Left lung (tissue), 10 donors: Measurements from ENCODE around the gene EFCC1. TPM values are rescaled to one million over a fixed set of nuclear protein-coding genes. Genes with fewer than 3 reads are reported as not detected.
A peak's percentile ranks its signal among the peaks of the same experiment; 100 is the strongest.

ENCODE experiments used
- ATAC-seq: fragments of 200-7000 bp; cut with Tn5 transposase; one replicate; pipeline ENCODE4 v1.9.1; 2020; ENCODE audit warnings: moderate library complexity
- DNase-seq, 4 donors: peaks; one replicate each; pipeline ENCODE4 v3.0.0-alpha.2; 2013 to 2020
- H3K27ac ChIP-seq, 2 donors: fragments of 200-600 bp; sonication (generic) in 1 of 2; one replicate each; pipeline versions ENCODE4 v1.5.0 to v1.8.0; 2020 to 2021
- H3K27me3 ChIP-seq, 2 donors: fragments of 200-600 bp; sonication (generic) in 1 of 2; one replicate each; pipeline versions ENCODE4 v1.5.0 to v1.8.0; 2020 to 2021
- H3K36me3 ChIP-seq, 2 donors: fragments of 200-600 bp; sonication (generic) in 1 of 2; one replicate each; pipeline versions ENCODE4 v1.5.0 to v1.8.0; 2020 to 2021
- H3K4me1 ChIP-seq, 2 donors: fragments of 200-600 bp; one replicate each; pipeline ENCODE4 v1.8.0; 2021
- H3K4me3 ChIP-seq, 2 donors: fragments of 200-600 bp; sonication (generic) in 1 of 2; one replicate each; pipeline versions ENCODE4 v1.5.0 to v1.8.0; 2020 to 2021; ENCODE audit warnings: mild to moderate bottlenecking in 1 of 2
- H3K9me3 ChIP-seq, 2 donors: fragments of 200-600 bp; sonication (generic) in 1 of 2; one replicate each; pipeline versions ENCODE4 v1.5.0 to v1.8.0; 2020 to 2021
- intact Hi-C, 2 donors: fragments of 100-400 bp; cut with DNase I; formaldehyde crosslinking; loops; one replicate each; pipeline versions ENCODE4 v1.11.2 to v1.14.2; 2022
- polyA plus RNA-seq, 6 donors: library from polyadenylated mRNA; unstranded; fragments of 120-200 nt; gene quantifications; one replicate each; pipeline ENCODE4 v1.2.1, GENCODE V29; 2013; ENCODE audit not compliant: insufficient read length in 6 of 6
- total RNA-seq, 2 donors: library from RNA; stranded (reverse); fragmentation: NEBNext Ultra II Directional; extraction: Animal tissue kit (Norgen Biotek cat#: 25700); gene quantifications; one replicate each; pipeline ENCODE4 v1.2.1, GENCODE V29; 2021
- TF ChIP-seq, protein P1 (sequence below), 2 donors: fragments of 200-600 bp; sonication (generic) in 1 of 2; IDR thresholded peaks; one replicate each; pipeline versions ENCODE4 v1.5.0 to v1.8.0; 2021; ENCODE audit warnings: antibody characterized with exemption in 2 of 2
- donor health status: DM: no; HTN: yes; CAD: no.
- donor health status: DM: no; HTN: no; CAD: no.

Gene EFCC1
- total and polyA plus RNA-seq, 8 donors: 2.7 to 16.8 (median 12.9) TPM

DNA sequence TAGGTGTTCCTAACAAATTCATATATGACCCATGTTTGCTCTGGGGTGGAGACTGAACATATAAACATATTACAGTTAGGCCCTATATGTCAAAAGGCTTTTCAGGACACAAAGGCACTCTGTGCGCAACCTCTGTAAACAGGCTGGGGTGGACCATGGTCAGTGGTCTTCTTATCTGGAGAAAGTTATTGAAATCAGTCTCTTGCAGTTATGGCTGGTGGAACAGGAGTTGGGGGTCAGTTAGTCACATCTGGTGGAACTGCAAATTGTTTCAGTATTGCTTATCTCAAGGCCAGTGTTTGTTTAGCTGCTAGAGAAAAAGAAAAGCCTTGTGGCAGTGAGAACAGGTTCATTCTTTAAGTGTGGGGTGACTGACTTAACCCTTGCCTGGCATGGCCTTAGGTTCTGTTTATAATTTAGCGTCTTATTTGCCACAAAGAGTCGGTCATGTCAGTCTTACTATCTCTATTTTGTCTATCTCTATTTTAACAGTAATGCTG is 53.6 kb downstream of the EFCC1 start:
- Histone ChIP-seq H3K9me3 (no peaks in the 10 kb centered on the region), H3K4me1 (peaks cover 9 to 11% of the 10 kb centered on the region in 2 donors), H3K27me3 (no peaks in the 10 kb centered on the region), H3K27ac (peak overlapping the region; percentile 1 to 41), H3K36me3 (no peaks in the 10 kb centered on the region), H3K4me3 (no peak overlapping the region)
- intact Hi-C loops: loop anchor here in 1 of 2 donors (10.0 kb wide), 1 partner anchor 190 kb away; the partner anchor contains the start of gene COPG1
- TF ChIP-seq, protein P1, sequence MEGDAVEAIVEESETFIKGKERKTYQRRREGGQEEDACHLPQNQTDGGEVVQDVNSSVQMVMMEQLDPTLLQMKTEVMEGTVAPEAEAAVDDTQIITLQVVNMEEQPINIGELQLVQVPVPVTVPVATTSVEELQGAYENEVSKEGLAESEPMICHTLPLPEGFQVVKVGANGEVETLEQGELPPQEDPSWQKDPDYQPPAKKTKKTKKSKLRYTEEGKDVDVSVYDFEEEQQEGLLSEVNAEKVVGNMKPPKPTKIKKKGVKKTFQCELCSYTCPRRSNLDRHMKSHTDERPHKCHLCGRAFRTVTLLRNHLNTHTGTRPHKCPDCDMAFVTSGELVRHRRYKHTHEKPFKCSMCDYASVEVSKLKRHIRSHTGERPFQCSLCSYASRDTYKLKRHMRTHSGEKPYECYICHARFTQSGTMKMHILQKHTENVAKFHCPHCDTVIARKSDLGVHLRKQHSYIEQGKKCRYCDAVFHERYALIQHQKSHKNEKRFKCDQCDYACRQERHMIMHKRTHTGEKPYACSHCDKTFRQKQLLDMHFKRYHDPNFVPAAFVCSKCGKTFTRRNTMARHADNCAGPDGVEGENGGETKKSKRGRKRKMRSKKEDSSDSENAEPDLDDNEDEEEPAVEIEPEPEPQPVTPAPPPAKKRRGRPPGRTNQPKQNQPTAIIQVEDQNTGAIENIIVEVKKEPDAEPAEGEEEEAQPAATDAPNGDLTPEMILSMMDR (IDR thresholded peaks at IDR 0.05): no peak
- ATAC-seq (peak; percentile 7), DNase-seq (peak in 1 of 4 donors; percentile 42)

DNA sequence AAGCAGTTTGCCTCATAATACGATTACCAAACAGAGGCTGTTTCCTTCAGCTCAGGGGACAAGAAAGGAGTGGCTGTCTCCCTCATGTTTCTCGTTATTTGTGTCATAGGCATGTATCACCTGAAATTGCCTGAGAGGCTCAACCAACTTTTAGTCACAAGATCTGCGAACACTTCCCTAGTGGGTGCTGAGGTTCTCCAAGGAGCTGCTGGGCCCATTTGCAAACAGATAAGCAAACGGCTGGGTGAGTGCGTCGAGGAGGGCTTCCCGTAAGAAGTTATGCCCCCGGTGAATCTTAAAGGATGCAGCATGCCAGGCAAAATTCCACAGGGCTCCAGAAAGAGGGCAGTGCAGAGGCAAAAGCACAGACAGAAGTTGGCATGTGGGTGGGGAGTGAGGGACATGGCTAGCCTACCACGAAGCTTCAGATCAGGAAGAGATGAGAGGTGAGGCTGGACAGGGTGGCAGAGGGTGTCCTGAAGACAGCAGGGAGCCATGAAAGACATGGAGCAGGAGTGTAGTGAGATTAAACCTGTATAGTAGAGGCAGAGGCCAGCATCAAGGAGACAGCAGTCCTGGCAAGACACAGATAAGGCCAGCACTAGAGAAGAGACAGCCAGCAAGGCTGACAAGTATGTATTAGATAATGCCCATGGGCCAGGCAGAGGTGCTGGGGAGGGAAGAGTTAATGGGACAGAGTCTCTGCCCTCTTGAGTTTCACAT is 55.5 kb downstream of the EFCC1 start:
- intact Hi-C loops: loop anchor here in 1 of 2 donors (10.0 kb wide), 1 partner anchor 188 kb away; the partner anchor contains the start of gene COPG1
- Histone ChIP-seq H3K27ac (no peak overlapping the region), H3K4me1 (peaks cover 9 to 11% of the 10 kb centered on the region in 2 donors), H3K4me3 (no peak overlapping the region), H3K9me3 (no peaks in the 10 kb centered on the region), H3K27me3 (no peaks in the 10 kb centered on the region), H3K36me3 (no peaks in the 10 kb centered on the region)
- TF ChIP-seq, protein P1 (IDR thresholded peaks at IDR 0.05): no peak
- ATAC-seq (no peak), DNase-seq (no peak)

DNA sequence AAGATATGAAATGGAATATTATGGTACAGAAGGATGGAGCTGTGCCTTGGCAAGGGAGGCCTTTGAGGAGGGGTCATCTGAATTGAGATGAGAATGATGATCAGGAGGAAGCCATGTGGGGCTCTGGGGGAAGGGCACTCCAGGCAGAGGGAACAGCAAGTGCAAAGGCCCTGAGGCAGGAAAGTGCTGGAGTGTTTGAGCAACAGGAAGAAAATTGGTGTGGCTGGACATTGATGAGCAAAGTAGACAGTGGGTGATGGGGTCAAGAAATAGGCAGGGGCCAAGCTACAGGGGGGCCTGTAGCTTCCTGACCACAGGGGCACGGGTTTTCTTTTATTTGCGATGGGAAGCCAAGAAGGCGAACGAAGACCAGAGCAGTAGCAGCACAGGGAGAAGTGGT is 56.1 kb downstream of the EFCC1 start:
- no peak overlapping the region for H3K27ac ChIP-seq
- no peak for DNase-seq
- H3K27me3 ChIP-seq: no peaks in the 10 kb centered on the region
- no peaks in the 10 kb centered on the region for H3K36me3 ChIP-seq
- intact Hi-C loops: loop anchor here in 1 of 2 donors (10.0 kb wide), 1 partner anchor 188 kb away; the partner anchor contains the start of gene COPG1
- peaks cover 9 to 10% of the 10 kb centered on the region in 2 donors for H3K4me1 ChIP-seq
- H3K4me3 ChIP-seq: no peak overlapping the region
- TF ChIP-seq, protein P1 (IDR thresholded peaks at IDR 0.05): no peak
- H3K9me3 ChIP-seq: no peaks in the 10 kb centered on the region
- no peak for ATAC-seq

DNA sequence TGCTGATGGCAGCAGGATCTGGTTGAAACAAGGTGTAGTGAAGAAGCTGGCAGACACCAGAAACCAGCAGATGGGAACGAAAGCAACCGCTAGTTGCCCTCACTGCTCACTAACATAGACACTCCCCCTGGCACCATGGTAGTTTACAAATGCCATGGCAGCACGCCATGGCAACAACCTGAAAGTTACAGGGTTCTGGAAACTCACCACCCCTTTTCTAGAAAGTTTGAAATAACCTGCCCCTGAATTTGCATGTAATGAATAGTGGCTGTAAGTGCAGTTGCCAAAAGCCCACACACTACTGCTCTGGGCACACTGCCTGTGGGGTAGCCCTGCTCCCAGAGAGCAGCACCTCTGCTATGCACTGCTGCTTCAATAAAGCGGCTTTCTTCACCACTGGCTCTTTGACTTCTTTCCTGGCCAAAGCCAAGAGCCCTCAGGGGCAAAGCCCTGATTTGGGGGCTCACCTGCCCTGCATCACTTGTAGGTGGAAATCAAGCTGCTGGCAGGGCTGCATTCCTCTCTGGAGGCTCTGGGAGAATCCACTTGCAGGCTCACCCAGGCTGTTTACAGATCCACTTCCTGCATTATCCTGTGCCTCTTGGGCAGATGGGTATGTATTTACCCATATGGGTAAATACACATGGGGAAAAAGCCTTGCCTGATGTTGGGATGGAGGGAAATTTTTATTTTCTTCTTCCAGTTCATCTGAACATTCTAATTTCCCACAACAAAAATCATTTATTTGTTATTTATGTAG is 57.5 kb downstream of the EFCC1 start:
- ATAC-seq: peak; percentile 13
- TF ChIP-seq, protein P1 (IDR thresholded peaks at IDR 0.05): no peak
- no peak overlapping the region for H3K27ac ChIP-seq
- H3K27me3 ChIP-seq: no peaks in the 10 kb centered on the region
- no peak overlapping the region for H3K4me3 ChIP-seq
- H3K4me1 ChIP-seq: no peaks in the 10 kb centered on the region
- DNase-seq: peak in 1 of 4 donors; percentile 55
- H3K36me3 ChIP-seq: no peaks in the 10 kb centered on the region
- intact Hi-C loops: loop anchor here in 1 of 2 donors (10.0 kb wide), 1 partner anchor 186 kb away; the partner anchor contains the start of gene COPG1
- no peaks in the 10 kb centered on the region for H3K9me3 ChIP-seq
